ENCODE results near the gene RIMS3. TPM values are rescaled to one million over a fixed set of nuclear protein-coding genes. Genes with fewer than 3 reads are reported as not detected.

Gene RIMS3
- total and polyA plus RNA-seq, 12 donors = 0.14 to 2.0 (median 0.71) TPM

DNA sequence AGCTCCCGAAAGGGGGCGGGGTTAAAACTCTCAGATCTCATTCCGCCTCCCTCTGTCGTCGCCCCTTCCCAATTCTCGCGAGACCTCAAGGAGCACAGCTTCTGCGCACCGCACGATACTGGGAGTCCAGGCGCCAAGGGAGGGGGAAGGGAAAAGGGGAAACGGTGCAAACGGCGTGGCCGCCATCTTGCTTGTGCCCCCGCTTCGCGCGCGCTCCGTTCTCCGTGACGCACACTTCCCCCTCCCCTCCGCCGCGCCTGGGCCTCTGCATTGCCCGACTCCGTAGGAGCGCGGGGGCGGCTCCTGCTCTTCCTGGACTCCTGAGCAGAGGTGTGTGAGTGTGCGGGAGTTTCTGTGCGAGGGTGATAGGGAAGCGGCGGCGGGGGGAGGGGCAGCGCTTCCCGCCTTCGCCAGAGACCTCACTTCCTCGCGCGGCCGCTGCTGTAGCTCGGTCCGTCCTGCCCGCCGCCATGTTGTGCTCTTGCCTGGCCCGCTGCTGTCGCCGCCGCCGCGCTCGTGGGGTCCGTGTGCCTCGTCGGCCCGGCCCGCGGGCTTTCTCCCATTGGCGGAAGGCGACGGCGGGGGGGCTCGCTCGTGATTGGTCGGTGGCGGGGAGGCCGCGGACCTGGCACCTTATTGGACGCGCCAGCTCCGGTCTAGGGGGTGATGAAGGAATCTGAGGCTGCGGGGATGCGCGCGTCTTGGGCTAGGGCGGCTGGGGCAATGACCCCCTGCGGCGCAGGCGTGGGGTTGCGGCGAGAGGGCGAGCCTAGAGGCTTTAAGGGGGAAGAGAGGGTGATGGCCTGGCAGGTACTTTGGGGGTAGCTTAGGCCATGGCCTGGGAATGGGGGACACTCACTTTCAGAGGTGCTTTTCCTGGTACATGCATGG is 26.3 kb upstream of the RIMS3 start, which contains the start of gene NFYC:
Gene NFYC, plus strand, starts transcription at position 167 of the 891 bp plus-strand sequence. CDS start 47,140 bp downstream, outside the sequence.
- H3K36me3 ChIP-seq = peaks cover 0 to 13% (median 5%) of the 10 kb centered on the region in 9 donors
- ATAC-seq (peak; percentile 94 to 98 (median 96)), DNase-seq (peak; percentile 94 to 99)
- WGBS, 2 donors = 0% methylated on average over 83 to 84 of the region's 84 CpGs
- H3K4me1 ChIP-seq = peaks cover 0 to 58% (median 31%) of the 10 kb centered on the region in 9 donors
- no peaks in the 10 kb centered on the region for H3K27me3 ChIP-seq
- intact Hi-C loops (cut with DNase I) = loop anchor here in 3 of 10 donors (1.0 to 10.0 kb wide), 3 partner anchors 18 to 73 kb away; no protein-coding TSS in a partner anchor
- H3K9me3 ChIP-seq = no peaks in the 10 kb centered on the region
- H3K4me3 ChIP-seq = peak within 1 kb of the TSS; percentile 72 to 97 (median 82)
- peak within 1 kb of the TSS; percentile 97 to 100 (median 99) for H3K27ac ChIP-seq
- TF ChIP-seq, protein P1, sequence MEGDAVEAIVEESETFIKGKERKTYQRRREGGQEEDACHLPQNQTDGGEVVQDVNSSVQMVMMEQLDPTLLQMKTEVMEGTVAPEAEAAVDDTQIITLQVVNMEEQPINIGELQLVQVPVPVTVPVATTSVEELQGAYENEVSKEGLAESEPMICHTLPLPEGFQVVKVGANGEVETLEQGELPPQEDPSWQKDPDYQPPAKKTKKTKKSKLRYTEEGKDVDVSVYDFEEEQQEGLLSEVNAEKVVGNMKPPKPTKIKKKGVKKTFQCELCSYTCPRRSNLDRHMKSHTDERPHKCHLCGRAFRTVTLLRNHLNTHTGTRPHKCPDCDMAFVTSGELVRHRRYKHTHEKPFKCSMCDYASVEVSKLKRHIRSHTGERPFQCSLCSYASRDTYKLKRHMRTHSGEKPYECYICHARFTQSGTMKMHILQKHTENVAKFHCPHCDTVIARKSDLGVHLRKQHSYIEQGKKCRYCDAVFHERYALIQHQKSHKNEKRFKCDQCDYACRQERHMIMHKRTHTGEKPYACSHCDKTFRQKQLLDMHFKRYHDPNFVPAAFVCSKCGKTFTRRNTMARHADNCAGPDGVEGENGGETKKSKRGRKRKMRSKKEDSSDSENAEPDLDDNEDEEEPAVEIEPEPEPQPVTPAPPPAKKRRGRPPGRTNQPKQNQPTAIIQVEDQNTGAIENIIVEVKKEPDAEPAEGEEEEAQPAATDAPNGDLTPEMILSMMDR (IDR thresholded peaks at IDR 0.05) = peak in 1 of 9 donors; percentile 4

DNA sequence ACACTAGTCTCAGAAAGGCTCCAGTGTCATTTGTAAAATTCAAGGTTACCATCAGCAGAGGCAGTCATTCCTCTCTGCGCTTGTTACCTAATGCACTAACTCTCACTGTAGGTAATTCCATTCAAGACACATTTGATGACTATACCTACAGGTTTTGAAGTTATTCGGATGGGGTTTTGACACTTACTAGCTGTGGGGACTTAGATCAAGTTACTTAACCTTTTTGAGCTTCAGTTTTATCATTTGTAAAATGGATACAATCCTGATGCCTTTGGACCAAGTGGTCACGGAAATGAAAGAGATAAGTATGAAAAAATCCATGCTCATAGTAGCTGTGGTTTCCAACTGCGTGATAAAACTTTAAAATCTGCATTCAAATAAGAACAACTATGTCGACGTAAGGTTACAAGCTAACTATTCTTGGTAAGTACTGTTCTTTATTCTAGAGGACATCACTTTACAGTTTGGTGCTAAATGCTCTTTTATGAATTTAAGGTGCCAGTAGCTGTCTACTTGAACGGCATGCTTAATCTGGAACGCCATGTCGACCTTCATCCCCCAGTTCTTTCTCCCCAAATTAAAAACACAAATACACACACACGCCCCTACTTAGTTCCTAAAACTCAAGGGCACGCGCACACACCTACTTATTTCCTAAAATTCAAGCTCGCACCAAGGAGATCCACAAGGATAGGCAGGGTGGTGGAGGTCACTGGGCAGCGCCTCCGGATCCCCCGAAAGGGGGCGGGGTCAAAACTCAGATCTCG is 25.5 kb upstream of the RIMS3 start:
- peak in 1 of 8 donors; percentile 2 for ATAC-seq
- Histone ChIP-seq H3K36me3 (peaks cover 0 to 14% (median 8%) of the 10 kb centered on the region in 9 donors), H3K27me3 (no peaks in the 10 kb centered on the region), H3K9me3 (no peaks in the 10 kb centered on the region), H3K27ac (peak overlapping the region; percentile 97 to 100 (median 99)), H3K4me1 (peaks cover 0 to 50% (median 24%) of the 10 kb centered on the region in 9 donors), H3K4me3 (peak overlapping the region; percentile 72 to 97 (median 82))
- TF ChIP-seq, protein P1 (IDR thresholded peaks at IDR 0.05) = peak in 1 of 9 donors; percentile 5
- intact Hi-C loops (cut with DNase I) = loop anchor here in 2 of 10 donors (5.0 to 10.0 kb wide), 2 partner anchors 51 to 74 kb away; no protein-coding TSS in a partner anchor
- DNase-seq = no peak
- WGBS, 2 donors = 14 to 19% methylated on average over 18 of the region's 18 CpGs

DNA sequence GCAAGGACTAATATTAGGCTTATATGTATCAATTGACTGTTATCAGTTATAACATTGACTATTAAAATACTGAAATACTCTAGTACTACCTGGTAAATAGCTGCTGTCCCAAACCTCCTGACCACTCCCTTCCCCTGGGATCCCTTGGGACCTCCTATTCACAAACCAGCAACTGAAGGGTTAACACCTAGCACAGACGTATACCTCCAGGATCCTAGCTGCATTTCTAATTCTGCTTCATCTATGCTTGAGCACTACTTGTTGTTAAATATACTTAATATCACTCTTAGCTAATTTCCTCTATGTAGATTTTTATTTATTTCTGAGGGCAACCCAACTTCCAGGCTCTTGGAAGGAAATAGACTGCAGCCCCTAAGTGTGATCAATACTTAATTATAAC is 24.3 kb upstream of the RIMS3 start:
- intact Hi-C loops (cut with DNase I) = loop anchor here in 2 of 10 donors (5.0 to 10.0 kb wide), 2 partner anchors 53 to 75 kb away; no protein-coding TSS in a partner anchor
- Histone ChIP-seq H3K9me3 (no peaks in the 10 kb centered on the region), H3K4me3 (no peak overlapping the region), H3K36me3 (peaks cover 0 to 19% (median 8%) of the 10 kb centered on the region in 9 donors), H3K27ac (peak overlapping the region in 1 of 10 donors; percentile 100), H3K4me1 (peaks cover 0 to 41% (median 24%) of the 10 kb centered on the region in 9 donors), H3K27me3 (no peaks in the 10 kb centered on the region)
- DNase-seq (no peak), ATAC-seq (no peak)
- WGBS, 2 donors = 14 to 17% methylated on average over 1 of the region's 1 CpG
- TF ChIP-seq, protein P1 (IDR thresholded peaks at IDR 0.05) = no peak

- ATAC-seq (no peak), DNase-seq (no peak)
- Histone ChIP-seq H3K4me1 (peaks cover 0 to 24% (median 15%) of the 10 kb centered on the region in 9 donors), H3K27me3 (no peaks in the 10 kb centered on the region), H3K9me3 (no peaks in the 10 kb centered on the region), H3K4me3 (no peak overlapping the region), H3K36me3 (peaks cover 0 to 19% (median 8%) of the 10 kb centered on the region in 9 donors), H3K27ac (no peak overlapping the region)
- intact Hi-C loops (cut with DNase I) = no loop called here
- WGBS, 2 donors = 96 to 97% methylated on average over 6 of the region's 6 CpGs
- TF ChIP-seq, protein P1 (IDR thresholded peaks at IDR 0.05) = no peak
These were observed 22.2 kb upstream of the RIMS3 start for GRCh38 chr1:40687661-40688060.
